Stimulated activated CD8-positive, alpha-beta memory T cell treated with anti-CD3 and anti-CD28 coated beads, Interleukin-4, amount 100 ng/mL, for 4 hours (primary cell): ENCODE measurements around the gene ATP5PO.
A peak's percentile ranks its signal among the peaks of the same experiment; 100 is the strongest.
"Not testable (repeated sequence)": the region's sequence is repeated elsewhere in the genome, so short reads cannot be mapped to it uniquely, and the experiment has no call there.

ENCODE experiments used
- DNase-seq, 2 donors: peaks; one replicate each; pipeline ENCODE4 v3.0.0-alpha.2; 2020; ENCODE audit warnings: low read depth in 2 of 2, low spot score in 1 of 2

The ATP5PO gene

GRCh38 chr21:33940881-33941245 lies 25.3 kb upstream of the ATP5PO start:
- DNase-seq: no peak

- DNase-seq: no peak
Measured at GRCh38 chr21:33940164-33940880, 24.7 kb upstream of the ATP5PO start.

GRCh38 chr21:33939226-33939625 lies 23.6 kb upstream of the ATP5PO start:
- DNase-seq: no peak

- DNase-seq: no peak
Measured at GRCh38 chr21:33938381-33938780, 22.8 kb upstream of the ATP5PO start.

GRCh38 chr21:33937931-33938339 lies 22.3 kb upstream of the ATP5PO start:
- DNase-seq: no peak

- no peak for DNase-seq
Measured at GRCh38 chr21:33937146-33937545, 21.5 kb upstream of the ATP5PO start.

GRCh38 chr21:33936301-33937038 lies 20.9 kb upstream of the ATP5PO start:
- no peak for DNase-seq

GRCh38 chr21:33932731-33933130 lies 17.1 kb upstream of the ATP5PO start:
- DNase-seq: no peak

- DNase-seq: no peak
Measured at GRCh38 chr21:33931799-33932390, 16.3 kb upstream of the ATP5PO start.

- DNase-seq: not testable (repeated sequence)
Measured at GRCh38 chr21:33931052-33931798, 15.6 kb upstream of the ATP5PO start.

- not testable (repeated sequence) for DNase-seq
Measured at GRCh38 chr21:33926248-33926647, 10.6 kb upstream of the ATP5PO start.

- no peak for DNase-seq
Measured at GRCh38 chr21:33924766-33925100, 9.1 kb upstream of the ATP5PO start.

- peak; percentile 69 to 93 for DNase-seq
Measured at GRCh38 chr21:33924079-33924765, 8.6 kb upstream of the ATP5PO start.

GRCh38 chr21:33917421-33917820 lies 1.8 kb upstream of the ATP5PO start:
- no peak for DNase-seq

GRCh38 chr21:33916200-33916567 lies 580 bp upstream of the ATP5PO start:
- no peak for DNase-seq

GRCh38 chr21:33914188-33914587 lies 1.4 kb downstream of the ATP5PO start:
- DNase-seq: no peak

GRCh38 chr21:33909756-33910155 lies 5.8 kb downstream of the ATP5PO start:
- DNase-seq: no peak

GRCh38 chr21:33908760-33909159 lies 6.8 kb downstream of the ATP5PO start:
- no peak for DNase-seq

- DNase-seq: no peak
Measured at GRCh38 chr21:33904041-33904440, 11.6 kb downstream of the ATP5PO start.

- no peak for DNase-seq
Measured at GRCh38 chr21:33902349-33902748, 13.3 kb downstream of the ATP5PO start.
